Endothelial cell of hepatic sinusoid (primary cell): ENCODE data around the gene PRB4.
"Not testable (repeated sequence)": the region's sequence is repeated elsewhere in the genome, so short reads cannot be mapped to it uniquely, and the experiment has no call there.

Source experiments
- in situ Hi-C: cut with HindIII; loops from 2 replicates; pipeline ENCODE4 v1.10.0; 2017; ENCODE audit warnings: low sequenced_read_pairs

Gene PRB4

DNA sequence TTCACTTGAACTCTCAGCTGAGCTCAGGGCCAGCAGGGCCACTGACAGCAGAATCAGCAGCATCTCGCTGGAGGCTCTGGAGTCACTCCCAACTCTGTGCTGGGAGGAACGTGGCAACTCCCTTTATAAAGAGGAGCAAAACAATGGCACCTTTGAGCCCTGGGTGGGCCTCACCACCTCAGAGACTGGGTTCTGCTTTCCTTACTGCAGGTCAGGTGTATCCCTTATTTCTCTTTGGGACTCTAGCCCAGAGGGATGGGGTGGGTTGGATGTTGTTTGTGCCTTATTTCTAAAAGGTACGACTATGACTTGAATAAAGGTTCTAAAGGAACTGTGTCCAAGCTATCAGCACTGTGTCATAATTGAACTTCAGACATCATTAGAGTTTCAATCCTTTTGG lies at the start of gene PRB4:
PRB4 (minus strand) TSS at position 101 of the 400 bp plus-strand sequence; CDS start at position 63, 38 bp downstream.
- in situ Hi-C loops, result no loop called here

DNA sequence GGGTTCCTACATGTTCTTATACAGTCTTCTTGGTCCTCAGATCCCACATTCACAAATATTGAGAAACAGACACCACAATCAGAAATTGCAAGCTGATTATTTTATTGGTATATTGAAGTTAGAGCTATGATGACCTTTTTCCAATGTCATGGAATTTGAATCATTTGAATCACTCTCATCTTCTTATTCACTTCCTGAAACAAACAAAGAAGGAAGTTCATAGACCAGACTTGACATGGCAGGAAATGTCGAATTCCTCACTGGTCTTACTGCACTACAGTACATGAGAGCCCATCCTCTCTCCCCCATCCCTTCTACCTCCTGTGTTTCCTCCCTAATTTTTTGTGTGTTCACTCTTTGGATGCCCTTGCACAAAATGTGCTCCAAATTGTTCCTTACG lies 41.5 kb upstream of the PRB4 start:
- in situ Hi-C loops, result not testable (repeated sequence)

DNA sequence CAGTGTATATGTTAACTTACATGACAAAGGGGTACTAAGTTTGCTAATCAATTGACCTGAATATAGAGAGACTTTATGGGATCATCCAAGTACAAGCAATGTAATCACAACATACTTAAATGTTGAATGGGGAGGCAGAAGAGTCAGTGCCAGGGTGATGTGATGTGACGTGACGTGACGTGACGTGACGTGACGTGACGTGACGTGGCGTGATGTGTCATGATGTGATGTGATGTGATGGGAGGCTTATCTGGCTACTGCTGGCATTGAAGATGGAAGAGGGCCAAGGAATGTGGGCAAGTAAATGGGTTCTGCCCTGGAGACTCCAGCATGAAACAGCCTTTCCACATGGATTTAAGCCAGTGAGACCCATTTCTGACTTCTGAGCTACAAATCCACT lies 38.2 kb upstream of the PRB4 start:
- in situ Hi-C loops, result no loop called here

DNA sequence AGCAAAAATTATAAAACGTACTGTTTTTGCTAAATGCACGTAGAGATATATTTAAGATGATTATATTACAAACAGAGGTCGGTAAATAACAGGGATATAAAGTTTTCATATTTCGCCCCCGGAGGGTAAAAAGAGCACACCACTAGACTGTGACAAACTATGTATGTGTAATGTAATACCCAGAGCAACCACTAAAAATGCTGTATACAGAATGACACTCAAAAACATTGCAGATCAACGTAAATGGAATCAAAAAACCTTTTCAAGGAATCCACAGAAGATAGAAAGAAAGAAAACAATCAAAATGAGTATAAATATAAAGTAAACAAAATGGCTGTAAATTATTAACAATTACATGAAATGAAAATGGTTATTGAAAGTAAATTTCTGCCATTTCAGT lies 37.6 kb upstream of the PRB4 start:
- in situ Hi-C loops, result no loop called here

DNA sequence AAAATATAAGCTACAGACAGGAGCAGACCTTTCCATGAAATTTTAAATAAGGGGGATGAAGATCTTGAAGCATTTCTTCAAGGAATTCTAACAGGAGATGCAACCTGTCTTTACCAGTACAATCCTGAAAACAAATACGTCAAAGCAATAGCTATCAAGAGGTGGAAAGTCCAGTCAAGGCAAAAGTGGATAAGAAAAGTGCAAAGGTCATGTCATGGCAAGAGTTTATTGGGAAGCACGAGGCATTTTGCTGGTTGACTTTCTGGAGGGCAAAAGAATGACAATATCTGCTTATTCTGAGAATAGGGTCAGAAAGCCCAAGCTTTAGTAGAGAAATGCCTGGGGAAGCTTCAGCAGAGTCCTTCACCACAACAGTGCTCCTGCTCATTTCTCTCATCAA lies 34.3 kb upstream of the PRB4 start:
- in situ Hi-C loops, result no loop called here

DNA sequence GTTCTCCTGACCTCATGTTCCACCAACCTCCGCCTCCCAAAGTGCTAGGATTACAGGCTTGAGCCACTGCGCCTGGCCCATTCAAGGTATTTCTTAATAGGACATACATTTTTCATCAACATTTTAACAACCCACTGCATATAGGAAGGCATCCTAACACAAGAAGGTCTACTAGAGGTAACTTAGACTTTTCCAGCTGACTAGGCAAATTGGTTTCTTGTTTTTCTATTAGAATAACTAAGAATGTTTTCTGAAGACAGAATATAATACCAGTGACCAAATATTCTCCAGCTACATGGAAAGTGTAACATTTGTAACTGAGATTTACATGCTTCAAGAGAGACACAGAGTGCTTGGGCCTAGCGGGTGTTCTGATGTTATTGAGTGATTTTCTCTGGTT lies 14.2 kb upstream of the PRB4 start:
- in situ Hi-C loops, result no loop called here

DNA sequence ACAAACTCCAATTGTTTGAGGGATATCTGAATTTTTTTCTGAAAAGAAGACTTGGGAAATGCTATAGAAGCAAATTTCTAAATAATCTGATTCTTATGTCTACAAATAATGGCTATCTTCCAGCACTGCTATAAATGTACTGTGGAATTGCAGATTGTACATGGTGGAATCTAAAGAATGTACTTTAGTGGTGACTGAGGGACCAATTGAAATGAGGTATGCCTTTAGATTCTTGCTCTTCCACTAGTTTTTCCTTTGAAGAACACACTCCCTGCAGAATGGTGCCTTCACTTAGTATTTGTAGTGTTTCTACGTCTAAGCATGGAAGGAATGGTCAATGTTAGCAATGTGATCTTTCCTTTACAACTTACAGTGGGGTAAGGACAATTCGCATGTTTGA lies 11.7 kb upstream of the PRB4 start:
- in situ Hi-C loops, result no loop called here

DNA sequence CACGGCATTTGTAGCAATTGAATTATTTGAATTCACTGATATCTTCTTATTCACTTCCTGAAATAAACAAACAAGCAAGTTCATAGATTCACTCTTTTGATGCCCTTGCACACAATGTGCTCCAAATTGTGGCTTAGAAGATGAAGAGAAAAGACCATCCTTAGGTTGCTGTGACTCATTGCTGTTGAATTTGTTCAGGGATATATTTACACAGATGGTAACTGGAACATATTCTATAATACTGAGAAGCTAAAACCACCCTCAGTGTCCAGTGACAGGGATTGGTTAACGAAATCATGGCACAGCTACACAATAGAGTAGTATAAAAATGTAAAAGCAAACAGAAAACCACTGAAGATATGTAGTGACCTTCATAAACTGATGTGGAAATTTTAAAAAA lies 3.1 kb downstream of the PRB4 start:
- in situ Hi-C loops, result no loop called here

DNA sequence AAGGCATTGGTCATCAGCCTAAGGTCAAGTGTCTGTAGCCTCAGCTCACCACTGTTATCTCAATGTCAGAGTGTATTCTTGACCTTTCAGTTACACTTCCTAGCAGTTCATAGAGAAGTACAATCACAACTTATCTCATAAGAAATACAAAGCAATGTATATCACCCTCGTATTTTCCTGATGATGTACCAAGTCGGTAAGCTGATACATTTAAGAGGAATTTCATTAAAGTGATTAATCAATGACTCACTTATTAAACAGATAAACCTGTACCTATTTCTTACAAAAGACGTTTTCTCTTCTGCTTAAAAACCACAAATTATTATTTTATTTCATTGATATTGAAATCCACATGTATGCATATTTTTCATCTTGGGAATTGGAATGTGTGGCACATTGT lies 36.8 kb downstream of the PRB4 start:
- in situ Hi-C loops, result no loop called here

DNA sequence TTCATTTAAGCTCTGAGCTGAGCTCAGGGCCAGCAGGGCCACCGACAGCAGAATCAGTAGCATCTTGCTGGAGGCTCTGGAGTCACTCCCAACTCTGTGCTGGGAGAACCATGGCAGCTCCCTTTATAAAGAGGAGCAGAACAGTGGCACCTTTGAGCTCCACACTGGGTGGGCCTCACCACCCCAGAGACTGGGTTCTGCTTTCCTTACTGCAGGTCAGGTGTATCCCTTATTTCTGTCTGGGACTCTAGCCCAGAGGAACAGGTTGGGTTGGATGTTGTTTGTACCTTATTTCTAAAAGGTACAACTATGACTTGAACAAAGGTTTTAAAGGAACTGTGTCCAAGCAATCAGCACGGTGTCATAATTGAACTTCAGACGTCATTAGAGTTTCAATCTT lies 40.6 kb downstream of the PRB4 start, which contains the start of gene PRB3:
PRB3 (minus strand) TSS at position 101 of the 400 bp plus-strand sequence; CDS start at position 63, 38 bp downstream.
- in situ Hi-C loops, result no loop called here

DNA sequence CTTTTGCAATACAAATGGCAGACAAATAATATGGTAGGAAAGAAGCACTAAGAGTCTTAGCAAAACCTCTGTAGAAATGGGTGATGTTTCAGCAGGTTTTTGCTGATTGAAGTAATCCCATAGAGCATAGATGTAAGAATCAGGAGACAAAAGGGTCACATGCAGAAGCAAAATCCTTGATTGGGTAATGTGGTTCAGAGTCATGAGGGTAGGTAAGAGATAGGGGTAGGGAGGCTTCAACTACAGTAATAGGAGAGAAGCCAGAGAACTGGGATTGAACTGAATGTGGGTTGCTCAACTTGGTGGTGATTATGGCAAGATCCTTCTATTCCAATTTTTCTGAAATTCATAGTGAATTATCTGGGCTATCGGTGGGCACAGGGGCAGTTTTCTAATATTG lies 45.7 kb downstream of the PRB4 start:
- in situ Hi-C loops, result no loop called here
